SK-MEL-5 (cell line): ENCODE results near the gene SUCLG1. TPM values are rescaled to one million over a fixed set of nuclear protein-coding genes. Genes with fewer than 3 reads are reported as not detected.

Source experiments
- DNase-seq: peaks from one replicate; pipeline ENCODE4 v3.0.0-alpha.2; 2016; ENCODE audit warnings: low read depth, low spot score
- in situ Hi-C: cut with HindIII; loops from 2 replicates; pipeline ENCODE4 v1.10.0; 2016; ENCODE audit warnings: low sequenced_read_pairs, high pct_unique_total_duplicates, low pct_unique_long_range_greater_than_20kb
- total RNA-seq: library from RNA; depleted of rRNA; stranded (reverse); fragments of >200 nt; shearing (Covaris generic); gene quantifications from 2 replicates; pipeline ENCODE4 v1.2.3, GENCODE V29; 2014; rRNA removed

Gene SUCLG1
- total RNA-seq, 1 experiment from 2014 or later, result 184 TPM

DNA sequence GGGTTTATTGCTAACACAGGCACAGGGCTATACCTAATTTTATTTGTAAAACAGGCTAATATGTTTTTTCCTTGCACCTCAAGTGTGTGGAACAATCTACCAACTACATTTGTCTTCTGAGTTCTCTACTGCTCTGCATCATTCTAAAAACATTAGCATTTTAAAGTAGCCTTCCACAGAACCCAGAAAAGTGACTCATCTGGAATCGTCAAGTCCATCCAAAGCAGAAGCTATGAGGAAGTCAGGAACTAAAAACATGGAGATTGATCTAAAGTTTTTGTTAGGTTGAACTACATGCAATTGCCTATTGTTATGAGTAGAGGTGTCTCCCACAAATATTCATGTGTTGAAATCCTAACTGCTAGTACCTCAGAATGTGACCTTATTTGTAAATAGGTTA lies 70.9 kb downstream of the SUCLG1 start:
- in situ Hi-C loops, result no loop called here
- DNase-seq, result no peak

DNA sequence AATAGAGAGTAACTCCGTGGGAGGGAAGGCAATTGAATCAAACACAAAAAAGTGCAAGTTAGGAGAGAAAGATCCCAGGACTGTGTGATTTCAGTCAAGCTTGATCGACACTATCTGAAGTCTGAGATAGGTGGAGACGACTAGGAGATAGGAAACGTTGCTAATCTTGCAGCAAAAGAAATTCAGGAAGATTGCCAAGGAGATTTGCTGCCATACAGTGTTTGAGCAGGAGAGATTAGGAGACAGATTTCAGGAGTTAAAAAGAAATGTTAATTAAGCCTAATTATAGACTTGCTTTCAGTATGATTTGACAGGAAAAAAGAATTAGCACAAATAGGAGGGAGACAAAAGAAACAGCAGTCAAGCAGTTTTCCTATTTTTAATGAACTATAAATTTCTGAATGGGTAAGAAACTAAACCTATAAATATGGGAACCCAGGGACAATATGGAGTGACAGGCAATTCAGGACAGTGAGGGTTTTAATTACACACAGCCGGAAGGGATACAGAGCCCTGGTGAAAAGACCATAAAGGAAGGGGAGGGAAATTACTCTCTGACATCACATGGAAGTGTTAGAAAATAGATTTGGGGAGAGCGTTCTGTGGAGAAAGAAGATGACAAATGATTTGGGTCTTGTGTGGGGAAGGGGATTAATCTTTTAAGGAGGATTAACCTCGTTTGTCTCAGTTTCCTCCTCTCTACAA lies 72.6 kb downstream of the SUCLG1 start:
- in situ Hi-C loops, result no loop called here
- DNase-seq, result no peak

DNA sequence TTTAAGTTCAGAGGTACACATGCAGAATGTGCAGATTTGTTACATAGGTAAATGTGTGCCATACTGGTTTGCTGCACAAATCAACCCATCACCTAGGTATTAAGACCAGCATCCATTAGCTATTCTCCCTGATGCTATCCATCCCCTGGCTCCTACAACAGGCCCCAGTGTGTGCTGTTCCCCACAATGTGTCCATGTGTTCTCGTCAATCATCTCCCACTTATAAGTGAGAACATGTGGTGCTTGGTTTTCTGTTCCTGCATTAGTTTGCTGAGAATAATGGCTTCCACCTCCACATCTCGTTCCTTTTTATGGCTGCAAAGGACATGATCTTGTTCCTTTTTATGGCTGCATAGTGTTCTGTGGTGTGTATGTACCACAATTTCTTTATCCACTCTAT lies 75.8 kb downstream of the SUCLG1 start:
- no peak for DNase-seq

DNA sequence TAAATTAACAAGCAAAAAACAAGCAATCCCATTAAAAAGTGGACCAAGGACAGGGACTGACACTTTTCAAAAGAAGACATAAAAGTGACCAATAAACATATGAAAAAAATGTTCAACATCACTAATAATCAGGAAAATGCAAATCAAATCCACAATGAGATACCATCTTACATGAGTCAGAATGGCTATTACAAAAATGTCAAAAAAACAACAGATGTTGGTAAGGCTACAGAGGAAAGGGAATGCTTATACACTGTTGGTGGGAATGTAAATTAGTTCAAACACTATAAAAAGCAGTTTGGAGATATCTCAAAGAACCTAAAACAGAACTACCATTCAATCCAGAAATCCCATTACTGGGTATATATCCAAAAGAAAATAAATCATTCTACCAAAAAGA lies 78.2 kb downstream of the SUCLG1 start:
- DNase-seq, result no peak
- in situ Hi-C loops, result no loop called here

More for the DNA sequence above, 75.8 kb downstream of the SUCLG1 start:
- in situ Hi-C loops, result no loop called here

DNA sequence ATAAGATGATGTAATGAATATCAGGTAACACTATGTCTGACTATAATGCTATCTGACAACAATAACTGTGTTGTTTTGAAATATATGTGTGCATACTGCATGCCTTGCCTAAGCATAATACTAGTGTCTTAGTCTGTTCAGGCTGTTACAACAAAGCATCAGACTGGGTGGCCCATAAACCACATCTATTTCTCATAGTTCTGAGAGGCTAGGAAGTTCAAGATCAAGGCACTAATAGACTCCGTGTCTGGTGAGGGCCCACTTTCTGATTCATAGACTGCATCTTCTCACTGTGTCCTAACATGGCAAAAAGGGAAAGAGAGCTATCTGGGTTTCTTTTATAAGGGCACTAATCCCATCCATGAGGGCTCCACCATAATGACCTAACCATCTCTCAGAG lies 80.1 kb downstream of the SUCLG1 start:
- in situ Hi-C loops, result no loop called here
- no peak for DNase-seq

DNA sequence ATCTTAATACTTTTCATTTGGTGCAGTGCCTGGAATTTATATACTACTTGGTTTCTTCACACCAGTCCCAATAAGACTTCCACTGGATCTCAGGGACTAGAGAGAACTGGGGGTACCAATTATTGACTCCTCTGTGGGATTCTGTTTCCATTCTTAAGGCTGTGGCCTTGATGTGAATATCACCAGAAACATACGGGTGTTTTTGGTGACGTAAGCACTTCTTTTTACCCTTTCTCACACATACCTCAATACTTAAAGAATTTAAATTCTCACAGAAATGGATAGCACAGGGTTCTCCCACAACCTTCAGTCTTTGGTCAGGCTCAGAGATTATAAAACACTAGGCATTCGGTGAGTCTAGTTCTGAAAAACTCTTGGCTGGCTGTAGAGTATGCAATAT lies 84.1 kb downstream of the SUCLG1 start:
- in situ Hi-C loops, result no loop called here
- DNase-seq, result no peak

DNA sequence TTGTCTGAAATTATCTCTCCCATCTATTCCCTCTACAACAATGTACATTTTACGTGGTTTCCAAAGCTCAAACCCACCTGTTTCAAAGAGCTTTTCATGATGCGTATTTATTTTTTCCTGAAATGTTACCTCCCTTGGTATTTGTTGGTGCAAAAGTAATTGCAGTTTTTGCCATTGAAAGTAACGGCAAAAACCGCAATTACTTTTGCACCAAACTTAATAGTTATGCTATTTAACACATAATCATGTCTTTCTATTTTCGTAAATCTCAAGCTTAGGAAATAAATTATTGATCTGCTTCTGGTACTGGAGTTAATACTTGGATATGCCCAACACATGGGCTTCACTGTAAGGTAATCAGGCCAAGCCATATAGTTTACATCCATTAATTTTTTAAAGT lies 85.2 kb downstream of the SUCLG1 start:
- no peak for DNase-seq
- in situ Hi-C loops, result no loop called here

Other genes with a start within 250 kb of the SUCLG1 start
- 12.1 and 15.6 TPM in 2 replicates for gene DNAH6, start 57.2 kb upstream of the SUCLG1 start, total RNA-seq